Esophagus muscularis mucosa (tissue), 3 donors: ENCODE measurements around the gene AFTPH.

Experiments
- CTCF ChIP-seq, 3 experiments: fragments of 200-600 bp in 2 of 3; fragments of 450-650 bp in 1 of 3; sonication (generic) in 2 of 3; IDR thresholded peaks; one replicate each; pipeline ENCODE4 v1.5.1; 2017 to 2019; ENCODE audit warnings: antibody characterized with exemption in 3 of 3, mild to moderate bottlenecking in 2 of 3, moderate library complexity in 1 of 3
- POLR2A ChIP-seq: fragments of 450-650 bp; IDR thresholded peaks from one replicate; pipeline ENCODE4 v1.6.1; 2017; ENCODE audit warnings: antibody characterized with exemption, moderate library complexity, mild to moderate bottlenecking, low read depth

- TF ChIP-seq POLR2A (no peak), CTCF (IDR thresholded peaks at IDR 0.05) (no peak)
Observed at GRCh38 chr2:64607381-64608304, 83.5 kb downstream of the AFTPH start.
